WI38 (cell line): ENCODE results near the gene EYA2.
A peak's percentile ranks its signal among the peaks of the same experiment; 100 is the strongest.

Experiments
- H3K4me3 ChIP-seq: 2 replicates; pipeline ENCODE4 v1.5.1; 2011; ENCODE audit warnings: low read depth, mild to moderate bottlenecking, control low read depth, low read length
- CTCF ChIP-seq: IDR thresholded peaks from 2 replicates; pipeline ENCODE4 v1.5.1; 2012; ENCODE audit warnings: low read depth, mild to moderate bottlenecking, control low read depth, low read length

The EYA2 gene

GRCh38 chr20:46895906-46896242, 1.2 kb downstream of the EYA2 start:
- H3K4me3 ChIP-seq = peak overlapping the region; percentile 62

GRCh38 chr20:46897328-46897880, 2.8 kb downstream of the EYA2 start:
- no peak for TF ChIP-seq CTCF
- no peak overlapping the region for H3K4me3 ChIP-seq

More at GRCh38 chr20:46895906-46896242, 1.2 kb downstream of the EYA2 start:
- no peak for TF ChIP-seq CTCF

GRCh38 chr20:46898423-46898822, 3.8 kb downstream of the EYA2 start:
- no peak overlapping the region for H3K4me3 ChIP-seq
- TF ChIP-seq CTCF = no peak

GRCh38 chr20:46899621-46900020, 5.0 kb downstream of the EYA2 start:
- no peak overlapping the region for H3K4me3 ChIP-seq
- TF ChIP-seq CTCF = no peak

- no peak for TF ChIP-seq CTCF
- no peak overlapping the region for H3K4me3 ChIP-seq
Measured at GRCh38 chr20:46900086-46900485, 5.4 kb downstream of the EYA2 start.

- TF ChIP-seq CTCF = no peak
- no peak overlapping the region for H3K4me3 ChIP-seq
Measured at GRCh38 chr20:46900826-46901225, 6.2 kb downstream of the EYA2 start.

GRCh38 chr20:46901638-46902037, 7.0 kb downstream of the EYA2 start:
- no peak for TF ChIP-seq CTCF
- H3K4me3 ChIP-seq = no peak overlapping the region
